ENCODE data around the gene OR8G5.
"Not testable (repeated sequence)": the region's sequence is repeated elsewhere in the genome, so short reads cannot be mapped to it uniquely, and the experiment has no call there.

OR8G5 gene

GRCh38 chr11:124214027-124214426, 42.1 kb upstream of the OR8G5 start:
- no peak for TF ChIP-seq ZNF384 (IDR thresholded peaks at IDR 0.05)
- no peak for DNase-seq (ENCODE audit: extremely low spot score)
- ChIA-PET POLR2A (no interaction called here), CTCF (no interaction called here)

- CTCF ChIA-PET: no interaction called here
- DNase-seq (ENCODE audit: extremely low spot score): no peak
- POLR2A ChIA-PET: no interaction called here
- TF ChIP-seq ELF4 (IDR thresholded peaks at IDR 0.05): no peak
- TF ChIP-seq, protein P1, sequence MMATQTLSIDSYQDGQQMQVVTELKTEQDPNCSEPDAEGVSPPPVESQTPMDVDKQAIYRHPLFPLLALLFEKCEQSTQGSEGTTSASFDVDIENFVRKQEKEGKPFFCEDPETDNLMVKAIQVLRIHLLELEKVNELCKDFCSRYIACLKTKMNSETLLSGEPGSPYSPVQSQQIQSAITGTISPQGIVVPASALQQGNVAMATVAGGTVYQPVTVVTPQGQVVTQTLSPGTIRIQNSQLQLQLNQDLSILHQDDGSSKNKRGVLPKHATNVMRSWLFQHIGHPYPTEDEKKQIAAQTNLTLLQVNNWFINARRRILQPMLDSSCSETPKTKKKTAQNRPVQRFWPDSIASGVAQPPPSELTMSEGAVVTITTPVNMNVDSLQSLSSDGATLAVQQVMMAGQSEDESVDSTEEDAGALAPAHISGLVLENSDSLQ (IDR thresholded peaks at IDR 0.05): no peak
- no peak for TF ChIP-seq HDGF (IDR thresholded peaks at IDR 0.05; ENCODE audit: borderline replicate concordance)
- TF ChIP-seq SP1 (IDR thresholded peaks at IDR 0.05): no peak
- no peak for TF ChIP-seq FOXK2 (IDR thresholded peaks at IDR 0.05)
- TF ChIP-seq CTBP1 (IDR thresholded peaks at IDR 0.05; ENCODE audit: borderline replicate concordance): no peak
- TF ChIP-seq LEF1 (IDR thresholded peaks at IDR 0.05; ENCODE audit: borderline replicate concordance): no peak
- TF ChIP-seq NFRKB (IDR thresholded peaks at IDR 0.05): no peak
- TF ChIP-seq TARDBP (IDR thresholded peaks at IDR 0.05): no peak
- no peak for TF ChIP-seq L3MBTL2 (conservative IDR thresholded peaks at IDR 0.05)
Measured at GRCh38 chr11:124219126-124219525, 37.0 kb upstream of the OR8G5 start.

GRCh38 chr11:124222407-124222806, 33.8 kb upstream of the OR8G5 start:
- POLR2A ChIA-PET: no interaction called here
- CTCF ChIA-PET: interaction anchor here (0.7 kb wide), 1 partner anchor 25 kb away, joined by 3 read pairs; no protein-coding TSS in a partner anchor
- no peak for DNase-seq (ENCODE audit: extremely low spot score)
- TF ChIP-seq FOXA1 (IDR thresholded peaks at IDR 0.05) (no peak), ARNT (IDR thresholded peaks at IDR 0.05) (no peak), TARDBP (IDR thresholded peaks at IDR 0.05) (no peak), ELF4 (IDR thresholded peaks at IDR 0.05) (no peak), ZNF384 (IDR thresholded peaks at IDR 0.05) (no peak), HDGF (IDR thresholded peaks at IDR 0.05; ENCODE audit: borderline replicate concordance) (no peak), FOXK2 (IDR thresholded peaks at IDR 0.05) (no peak), CTBP1 (IDR thresholded peaks at IDR 0.05; ENCODE audit: borderline replicate concordance) (no peak), BHLHE40 (IDR thresholded peaks at IDR 0.05; ENCODE audit: borderline replicate concordance) (no peak), LEF1 (IDR thresholded peaks at IDR 0.05; ENCODE audit: borderline replicate concordance) (no peak), L3MBTL2 (conservative IDR thresholded peaks at IDR 0.05) (no peak), SP1 (IDR thresholded peaks at IDR 0.05) (no peak), NFRKB (IDR thresholded peaks at IDR 0.05) (no peak), FOXM1 (IDR thresholded peaks at IDR 0.05; ENCODE audit: borderline replicate concordance) (no peak), SUZ12 (IDR thresholded peaks at IDR 0.05) (no peak)
- TF ChIP-seq, protein P1 (IDR thresholded peaks at IDR 0.05): no peak

- POLR2A ChIA-PET; DNase-seq (ENCODE audit: extremely low spot score): not testable (repeated sequence)
- CTCF ChIA-PET: interaction anchor here (0.8 kb wide), 1 partner anchor 31 kb away, joined by 3 read pairs; no protein-coding TSS in a partner anchor
Measured at GRCh38 chr11:124224618-124225423, 31.4 kb upstream of the OR8G5 start.

DNA sequence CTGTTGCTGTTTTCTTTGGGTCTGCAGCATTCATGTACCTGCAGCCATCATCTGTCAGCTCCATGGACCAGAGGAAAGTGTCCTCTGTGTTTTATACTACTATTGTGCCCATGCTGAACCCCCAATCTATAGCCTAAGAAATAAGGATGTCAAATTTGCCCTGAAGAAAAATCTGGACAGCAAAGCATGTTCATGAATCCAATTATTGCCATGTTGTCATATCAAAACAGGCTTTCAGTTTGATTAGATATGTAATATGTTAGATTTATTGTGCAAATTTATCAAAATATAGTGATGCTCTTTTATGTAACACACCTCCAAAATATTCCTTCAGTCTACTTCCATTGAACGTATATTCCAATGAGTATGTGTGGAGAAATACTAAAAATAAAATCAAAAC, 30.7 kb upstream of the OR8G5 start:
- no peak for DNase-seq (ENCODE audit: extremely low spot score)
- CTCF ChIA-PET: no interaction called here
- TF ChIP-seq CTBP1 (IDR thresholded peaks at IDR 0.05; ENCODE audit: borderline replicate concordance) (no peak), LEF1 (IDR thresholded peaks at IDR 0.05; ENCODE audit: borderline replicate concordance) (no peak), L3MBTL2 (conservative IDR thresholded peaks at IDR 0.05) (no peak), ELF4 (IDR thresholded peaks at IDR 0.05) (no peak), ARNT (IDR thresholded peaks at IDR 0.05) (no peak), TARDBP (IDR thresholded peaks at IDR 0.05) (no peak), BHLHE40 (IDR thresholded peaks at IDR 0.05; ENCODE audit: borderline replicate concordance) (no peak), HDGF (IDR thresholded peaks at IDR 0.05; ENCODE audit: borderline replicate concordance) (no peak), SP1 (IDR thresholded peaks at IDR 0.05) (no peak), SUZ12 (IDR thresholded peaks at IDR 0.05) (no peak), FOXA1 (IDR thresholded peaks at IDR 0.05) (no peak), FOXM1 (IDR thresholded peaks at IDR 0.05; ENCODE audit: borderline replicate concordance) (no peak), NFRKB (IDR thresholded peaks at IDR 0.05) (no peak)
- POLR2A ChIA-PET: no interaction called here

- DNase-seq (ENCODE audit: extremely low spot score): no peak
- ChIA-PET POLR2A (no interaction called here), CTCF (no interaction called here)
- no peak for TF ChIP-seq ZNF384 (IDR thresholded peaks at IDR 0.05)
Measured at GRCh38 chr11:124233376-124233775, 22.8 kb upstream of the OR8G5 start.

GRCh38 chr11:124238512-124238911, 17.7 kb upstream of the OR8G5 start:
- TF ChIP-seq NFRKB (IDR thresholded peaks at IDR 0.05) (no peak), L3MBTL2 (conservative IDR thresholded peaks at IDR 0.05) (no peak), ARNT (IDR thresholded peaks at IDR 0.05) (no peak), SP1 (IDR thresholded peaks at IDR 0.05) (no peak), TARDBP (IDR thresholded peaks at IDR 0.05) (no peak), BHLHE40 (IDR thresholded peaks at IDR 0.05; ENCODE audit: borderline replicate concordance) (no peak), LEF1 (IDR thresholded peaks at IDR 0.05; ENCODE audit: borderline replicate concordance) (no peak), FOXA1 (IDR thresholded peaks at IDR 0.05) (no peak), CTBP1 (IDR thresholded peaks at IDR 0.05; ENCODE audit: borderline replicate concordance) (no peak), HDGF (IDR thresholded peaks at IDR 0.05; ENCODE audit: borderline replicate concordance) (no peak), FOXK2 (IDR thresholded peaks at IDR 0.05) (no peak), ZNF384 (IDR thresholded peaks at IDR 0.05) (no peak), SUZ12 (IDR thresholded peaks at IDR 0.05) (no peak), FOXM1 (IDR thresholded peaks at IDR 0.05; ENCODE audit: borderline replicate concordance) (no peak), ELF4 (IDR thresholded peaks at IDR 0.05) (no peak)
- TF ChIP-seq, protein P1 (IDR thresholded peaks at IDR 0.05): no peak
- POLR2A ChIA-PET: no interaction called here
- CTCF ChIA-PET: no interaction called here
- DNase-seq (ENCODE audit: extremely low spot score): no peak

All from HEK293T (cell line).